Astrocyte of the cerebellum (primary cell): ENCODE results near the gene PKD2L2.
A peak's percentile ranks its signal among the peaks of the same experiment; 100 is the strongest.
"Not testable (repeated sequence)": the region's sequence is repeated elsewhere in the genome, so short reads cannot be mapped to it uniquely, and the experiment has no call there.

ENCODE experiments used
- DNase-seq: peaks from one replicate; pipeline ENCODE4 v3.0.0-alpha.2; 2011; ENCODE audit warnings: low read depth
- H3K4me3 ChIP-seq: 2 replicates; pipeline ENCODE4 v1.5.1; 2011; ENCODE audit warnings: mild to moderate bottlenecking, low read depth, low read length, moderate library complexity
- CTCF ChIP-seq: IDR thresholded peaks from 2 replicates; pipeline ENCODE4 v1.5.1; 2012; ENCODE audit warnings: low read length, low read depth, moderate library complexity, mild to moderate bottlenecking; ENCODE audit errors: missing control alignments
- in situ Hi-C: cut with HindIII; loops from 2 replicates; pipeline ENCODE4 v1.10.0; 2017; ENCODE audit warnings: low sequenced_read_pairs

The PKD2L2 gene

GRCh38 chr5:137939331-137939730 lies 50.1 kb downstream of the PKD2L2 start:
- no peak overlapping the region for H3K4me3 ChIP-seq
- in situ Hi-C loops = no loop called here
- no peak for DNase-seq
- TF ChIP-seq CTCF = no peak

GRCh38 chr5:137944280-137944679 lies 55.0 kb downstream of the PKD2L2 start:
- H3K4me3 ChIP-seq, DNase-seq, in situ Hi-C loops: not testable (repeated sequence)

GRCh38 chr5:137945825-137946224 lies 56.6 kb downstream of the PKD2L2 start:
- H3K4me3 ChIP-seq = no peak overlapping the region
- in situ Hi-C loops = no loop called here
- no peak for TF ChIP-seq CTCF
- no peak for DNase-seq

- no peak for TF ChIP-seq CTCF
- DNase-seq = peak; percentile 74
- in situ Hi-C loops = no loop called here
- H3K4me3 ChIP-seq = no peak overlapping the region
Observed at GRCh38 chr5:137954131-137954879, 65.0 kb downstream of the PKD2L2 start.

GRCh38 chr5:137957948-137958347 lies 68.7 kb downstream of the PKD2L2 start:
- in situ Hi-C loops = no loop called here
- TF ChIP-seq CTCF = no peak
- DNase-seq = no peak
- H3K4me3 ChIP-seq = no peak overlapping the region

- DNase-seq = no peak
- H3K4me3 ChIP-seq = no peak overlapping the region
- TF ChIP-seq CTCF = no peak
- in situ Hi-C loops = no loop called here
Observed at GRCh38 chr5:137959488-137959887, 70.2 kb downstream of the PKD2L2 start.

- TF ChIP-seq CTCF = no peak
- in situ Hi-C loops = no loop called here
- H3K4me3 ChIP-seq = no peak overlapping the region
- no peak for DNase-seq
Observed at GRCh38 chr5:137960141-137960540, 70.9 kb downstream of the PKD2L2 start.
